ENCODE data around the gene SYCP2. TPM values are rescaled to one million over a fixed set of nuclear protein-coding genes. Genes with fewer than 3 reads are reported as not detected.

SYCP2 gene
- total RNA-seq, 1 donor from 2014 or later, result 0.88 TPM

DNA sequence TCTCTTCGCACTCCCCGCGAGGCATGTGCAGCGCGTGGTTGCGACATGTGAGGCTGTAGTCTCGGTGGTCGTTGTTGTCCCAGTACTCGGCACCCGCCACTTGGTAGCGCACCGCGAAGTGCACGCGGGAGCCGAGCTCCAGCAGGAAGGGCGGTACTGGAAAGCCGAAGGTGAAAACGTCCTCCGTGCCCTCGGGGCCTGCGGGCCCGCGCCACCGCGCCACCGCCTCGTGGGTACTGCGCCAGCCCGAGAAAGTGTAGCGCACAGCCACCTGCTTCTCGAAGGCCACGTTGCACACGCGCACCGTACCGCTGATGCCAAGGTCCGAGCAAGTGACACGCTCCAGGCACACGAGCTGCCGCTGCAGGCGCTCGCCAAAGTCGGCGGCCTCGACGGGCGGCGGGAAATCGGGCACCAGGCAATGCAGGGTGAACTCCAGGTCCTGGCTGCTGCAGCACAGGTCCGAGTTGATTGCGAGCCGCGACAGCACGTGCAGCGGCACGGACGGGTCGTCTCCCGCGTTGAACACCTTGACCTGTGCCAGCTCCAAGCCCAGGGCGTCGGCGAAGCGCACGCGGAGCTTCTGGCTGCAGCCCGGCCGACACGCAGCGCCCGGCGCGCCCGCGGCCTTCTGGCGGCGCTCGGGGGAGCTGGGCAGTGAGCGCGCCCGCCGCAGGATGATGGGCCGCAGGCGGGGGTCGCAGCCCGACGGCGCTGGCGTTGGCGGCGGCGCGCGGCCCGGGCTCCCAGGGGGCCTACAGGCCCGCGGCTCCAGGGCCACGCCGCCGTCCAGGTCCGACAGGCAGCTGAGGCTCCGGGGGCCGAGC lies 5.8 kb upstream of the SYCP2 start:
- H3K4me3 ChIP-seq, result peak overlapping the region; percentile 50
- H3K36me3 Mint-ChIP-seq, result peaks cover 8% of the 10 kb centered on the region
- H3F3A ChIP-seq (ENCODE audit: low read depth), result peaks cover 17% of the 10 kb centered on the region
- peaks cover 59% of the 10 kb centered on the region for H3K27me3 ChIP-seq
- no peaks in the 10 kb centered on the region for H3K36me3 ChIP-seq
- H3K9me3 ChIP-seq (ENCODE audit: low read depth), result no peaks in the 10 kb centered on the region
- peak; percentile 55 for DNase-seq (ENCODE audit: low spot score)
- H3K27ac ChIP-seq, result no peak overlapping the region
- peak overlapping the region; percentile 85 for H3K4me3 Mint-ChIP-seq
- H3K27me3 Mint-ChIP-seq (ENCODE audit: insufficient read depth, low read depth), result peaks cover under 1% of the 10 kb centered on the region
- H3K9me3 Mint-ChIP-seq, result no peaks in the 10 kb centered on the region
- H3K4me2 ChIP-seq, result peak overlapping the region; percentile 71
- no peaks in the 10 kb centered on the region for H4K20me1 ChIP-seq (ENCODE audit: low read depth)
- peaks cover 9% of the 10 kb centered on the region for H3K4me1 ChIP-seq
- no peaks in the 10 kb centered on the region for H3K79me2 ChIP-seq (ENCODE audit: low read depth)
- no peak overlapping the region for H3K27ac Mint-ChIP-seq
- H3K9ac ChIP-seq, result no peak overlapping the region
- no peak for TF ChIP-seq EZH2phosphoT487 (IDR thresholded peaks at IDR 0.05)
- TF ChIP-seq EZH2 (IDR thresholded peaks at IDR 0.05), result no peak
- TF ChIP-seq, protein P1, sequence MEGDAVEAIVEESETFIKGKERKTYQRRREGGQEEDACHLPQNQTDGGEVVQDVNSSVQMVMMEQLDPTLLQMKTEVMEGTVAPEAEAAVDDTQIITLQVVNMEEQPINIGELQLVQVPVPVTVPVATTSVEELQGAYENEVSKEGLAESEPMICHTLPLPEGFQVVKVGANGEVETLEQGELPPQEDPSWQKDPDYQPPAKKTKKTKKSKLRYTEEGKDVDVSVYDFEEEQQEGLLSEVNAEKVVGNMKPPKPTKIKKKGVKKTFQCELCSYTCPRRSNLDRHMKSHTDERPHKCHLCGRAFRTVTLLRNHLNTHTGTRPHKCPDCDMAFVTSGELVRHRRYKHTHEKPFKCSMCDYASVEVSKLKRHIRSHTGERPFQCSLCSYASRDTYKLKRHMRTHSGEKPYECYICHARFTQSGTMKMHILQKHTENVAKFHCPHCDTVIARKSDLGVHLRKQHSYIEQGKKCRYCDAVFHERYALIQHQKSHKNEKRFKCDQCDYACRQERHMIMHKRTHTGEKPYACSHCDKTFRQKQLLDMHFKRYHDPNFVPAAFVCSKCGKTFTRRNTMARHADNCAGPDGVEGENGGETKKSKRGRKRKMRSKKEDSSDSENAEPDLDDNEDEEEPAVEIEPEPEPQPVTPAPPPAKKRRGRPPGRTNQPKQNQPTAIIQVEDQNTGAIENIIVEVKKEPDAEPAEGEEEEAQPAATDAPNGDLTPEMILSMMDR (IDR thresholded peaks at IDR 0.05), result no peak
- H2AFZ ChIP-seq (replicated peaks), result peak overlapping the region; percentile 54
- peaks cover 33% of the 10 kb centered on the region for H3K4me1 Mint-ChIP-seq

- no peaks in the 10 kb centered on the region for H3K36me3 ChIP-seq
- peaks cover 30% of the 10 kb centered on the region for H3K4me1 Mint-ChIP-seq
- peaks cover 9% of the 10 kb centered on the region for H3K4me1 ChIP-seq
- H3K9me3 ChIP-seq (ENCODE audit: low read depth), result no peaks in the 10 kb centered on the region
- H3K9ac ChIP-seq, result no peak overlapping the region
- no peaks in the 10 kb centered on the region for H3K9me3 Mint-ChIP-seq
- no peak overlapping the region for H3K4me3 ChIP-seq
- peaks cover 17% of the 10 kb centered on the region for H3F3A ChIP-seq (ENCODE audit: low read depth)
- peak overlapping the region; percentile 85 for H3K4me3 Mint-ChIP-seq
- H3K27me3 ChIP-seq, result peaks cover 65% of the 10 kb centered on the region
- peaks cover 2% of the 10 kb centered on the region for H3K27me3 Mint-ChIP-seq (ENCODE audit: insufficient read depth, low read depth)
- H3K36me3 Mint-ChIP-seq, result peaks cover 5% of the 10 kb centered on the region
- no peak overlapping the region for H3K4me2 ChIP-seq
- no peak overlapping the region for H2AFZ ChIP-seq (replicated peaks)
- no peaks in the 10 kb centered on the region for H4K20me1 ChIP-seq (ENCODE audit: low read depth)
- H3K27ac Mint-ChIP-seq, result peak overlapping the region; percentile 66
- H3K79me2 ChIP-seq (ENCODE audit: low read depth), result no peaks in the 10 kb centered on the region
- TF ChIP-seq EZH2phosphoT487 (IDR thresholded peaks at IDR 0.05) (no peak), EZH2 (IDR thresholded peaks at IDR 0.05) (no peak)
- TF ChIP-seq, protein P1 (IDR thresholded peaks at IDR 0.05), result no peak
- no peak for DNase-seq (ENCODE audit: low spot score)
- H3K27ac ChIP-seq, result no peak overlapping the region
Measured at GRCh38 chr20:59938696-59939051, 5.2 kb upstream of the SYCP2 start.

- no peaks in the 10 kb centered on the region for H4K20me1 ChIP-seq (ENCODE audit: low read depth)
- H3K27ac Mint-ChIP-seq, result no peak overlapping the region
- H3K4me3 Mint-ChIP-seq, result peak overlapping the region; percentile 85
- H3K27me3 Mint-ChIP-seq (ENCODE audit: insufficient read depth, low read depth), result peaks cover 2% of the 10 kb centered on the region
- H3K27me3 ChIP-seq, result peaks cover 69% of the 10 kb centered on the region
- H3K4me1 Mint-ChIP-seq, result peaks cover 30% of the 10 kb centered on the region
- no peaks in the 10 kb centered on the region for H3K9me3 Mint-ChIP-seq
- H3K4me1 ChIP-seq, result peaks cover 9% of the 10 kb centered on the region
- no peak overlapping the region for H3K4me2 ChIP-seq
- no peaks in the 10 kb centered on the region for H3K9me3 ChIP-seq (ENCODE audit: low read depth)
- no peak overlapping the region for H3K4me3 ChIP-seq
- no peak for DNase-seq (ENCODE audit: low spot score)
- no peaks in the 10 kb centered on the region for H3K36me3 ChIP-seq
- TF ChIP-seq EZH2phosphoT487 (IDR thresholded peaks at IDR 0.05) (no peak), EZH2 (IDR thresholded peaks at IDR 0.05) (no peak)
- TF ChIP-seq, protein P1 (IDR thresholded peaks at IDR 0.05), result no peak
- no peaks in the 10 kb centered on the region for H3K79me2 ChIP-seq (ENCODE audit: low read depth)
- H3F3A ChIP-seq (ENCODE audit: low read depth), result peaks cover 17% of the 10 kb centered on the region
- H2AFZ ChIP-seq (replicated peaks), result no peak overlapping the region
- no peak overlapping the region for H3K9ac ChIP-seq
- peaks cover 5% of the 10 kb centered on the region for H3K36me3 Mint-ChIP-seq
- no peak overlapping the region for H3K27ac ChIP-seq
Measured at GRCh38 chr20:59938221-59938620, 4.8 kb upstream of the SYCP2 start.

Data from neural progenitor cell (in vitro differentiated cells).